ENCODE results near the gene GATA3.

- TF ChIP-seq CTCF (conservative IDR thresholded peaks at IDR 0.05) (no peak), ZFX (IDR thresholded peaks at IDR 0.05) (no peak)
These were observed 41.5 kb upstream of the GATA3 start for GRCh38 chr10:8013006-8013405.
